C4-2B (cell line): ENCODE results near the gene EMX1.
A peak's percentile ranks its signal among the peaks of the same experiment; 100 is the strongest.

Source experiments
- H3K27ac ChIP-seq: fragments of 450-650 bp; 2 replicates; pipeline ENCODE4 v1.5.1; 2017
- ZFX ChIP-seq: fragments of 450-650 bp; IDR thresholded peaks from 2 replicates; pipeline ENCODE4 v1.6.1; 2017
- TF ChIP-seq, protein P1 (sequence below): fragments of 450-650 bp; conservative IDR thresholded peaks from 2 replicates; pipeline ENCODE4 v1.5.1; 2017; ENCODE audit warnings: mild to moderate bottlenecking

EMX1 gene

DNA sequence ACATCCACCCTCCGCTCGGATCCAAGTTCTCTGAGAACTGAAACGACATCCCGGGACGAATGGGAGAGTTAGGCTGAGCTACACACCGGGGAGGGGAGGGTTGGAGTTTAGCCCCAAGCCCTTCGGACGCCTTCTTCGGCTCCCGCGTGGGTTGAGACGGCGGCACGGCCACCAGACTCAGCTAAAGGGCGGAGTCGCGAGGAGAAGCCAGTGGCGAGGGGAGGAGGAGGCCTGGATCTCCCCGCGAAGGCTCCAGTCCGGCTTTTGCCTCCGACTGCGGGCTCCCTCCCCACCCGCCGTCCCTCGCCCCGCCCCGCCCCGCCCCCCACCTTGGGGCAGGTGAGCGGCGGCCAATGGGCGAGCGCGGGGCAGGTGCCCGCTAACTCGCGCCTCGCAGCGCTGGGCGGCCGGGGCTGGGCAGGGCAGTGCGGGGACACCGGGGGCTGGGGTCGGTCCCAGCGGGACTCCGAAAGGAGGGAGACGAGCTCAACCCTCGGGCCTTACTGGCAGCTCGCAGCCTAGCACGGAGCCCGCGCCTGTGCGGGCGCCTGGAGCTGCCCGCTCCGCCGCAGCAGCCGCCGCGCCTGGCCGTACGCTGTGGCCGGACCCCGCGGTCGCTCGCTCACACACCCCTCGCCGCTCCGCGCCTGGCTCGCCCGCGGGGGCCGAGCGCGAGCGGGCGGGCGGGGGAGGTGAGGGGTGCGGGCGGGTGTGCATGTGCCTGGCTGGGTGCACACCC, at the start of gene EMX1:
Gene EMX1 (plus strand): TSS at position 382 of the 739 bp plus-strand sequence. CDS start 334 bp downstream, at position 716.
- TF ChIP-seq, protein P1, sequence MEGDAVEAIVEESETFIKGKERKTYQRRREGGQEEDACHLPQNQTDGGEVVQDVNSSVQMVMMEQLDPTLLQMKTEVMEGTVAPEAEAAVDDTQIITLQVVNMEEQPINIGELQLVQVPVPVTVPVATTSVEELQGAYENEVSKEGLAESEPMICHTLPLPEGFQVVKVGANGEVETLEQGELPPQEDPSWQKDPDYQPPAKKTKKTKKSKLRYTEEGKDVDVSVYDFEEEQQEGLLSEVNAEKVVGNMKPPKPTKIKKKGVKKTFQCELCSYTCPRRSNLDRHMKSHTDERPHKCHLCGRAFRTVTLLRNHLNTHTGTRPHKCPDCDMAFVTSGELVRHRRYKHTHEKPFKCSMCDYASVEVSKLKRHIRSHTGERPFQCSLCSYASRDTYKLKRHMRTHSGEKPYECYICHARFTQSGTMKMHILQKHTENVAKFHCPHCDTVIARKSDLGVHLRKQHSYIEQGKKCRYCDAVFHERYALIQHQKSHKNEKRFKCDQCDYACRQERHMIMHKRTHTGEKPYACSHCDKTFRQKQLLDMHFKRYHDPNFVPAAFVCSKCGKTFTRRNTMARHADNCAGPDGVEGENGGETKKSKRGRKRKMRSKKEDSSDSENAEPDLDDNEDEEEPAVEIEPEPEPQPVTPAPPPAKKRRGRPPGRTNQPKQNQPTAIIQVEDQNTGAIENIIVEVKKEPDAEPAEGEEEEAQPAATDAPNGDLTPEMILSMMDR: no peak
- no peak for TF ChIP-seq ZFX
- H3K27ac ChIP-seq: no peak within 1 kb of the TSS

- no peak overlapping the region for H3K27ac ChIP-seq
- TF ChIP-seq, protein P1: no peak
- TF ChIP-seq ZFX: no peak
Observed at GRCh38 chr2:72871060-72871459, 46.3 kb upstream of the EMX1 start.

GRCh38 chr2:72871880-72872279, 45.4 kb upstream of the EMX1 start:
- TF ChIP-seq ZFX: no peak
- TF ChIP-seq, protein P1: no peak
- H3K27ac ChIP-seq: no peak overlapping the region

- TF ChIP-seq, protein P1: no peak
- no peak for TF ChIP-seq ZFX
Observed at GRCh38 chr2:72883356-72883962, 33.9 kb upstream of the EMX1 start.

GRCh38 chr2:72886505-72887031, 30.8 kb upstream of the EMX1 start:
- TF ChIP-seq, protein P1: no peak
- peak overlapping the region; percentile 96 for H3K27ac ChIP-seq

More at GRCh38 chr2:72883356-72883962, 33.9 kb upstream of the EMX1 start:
- H3K27ac ChIP-seq: no peak overlapping the region

DNA sequence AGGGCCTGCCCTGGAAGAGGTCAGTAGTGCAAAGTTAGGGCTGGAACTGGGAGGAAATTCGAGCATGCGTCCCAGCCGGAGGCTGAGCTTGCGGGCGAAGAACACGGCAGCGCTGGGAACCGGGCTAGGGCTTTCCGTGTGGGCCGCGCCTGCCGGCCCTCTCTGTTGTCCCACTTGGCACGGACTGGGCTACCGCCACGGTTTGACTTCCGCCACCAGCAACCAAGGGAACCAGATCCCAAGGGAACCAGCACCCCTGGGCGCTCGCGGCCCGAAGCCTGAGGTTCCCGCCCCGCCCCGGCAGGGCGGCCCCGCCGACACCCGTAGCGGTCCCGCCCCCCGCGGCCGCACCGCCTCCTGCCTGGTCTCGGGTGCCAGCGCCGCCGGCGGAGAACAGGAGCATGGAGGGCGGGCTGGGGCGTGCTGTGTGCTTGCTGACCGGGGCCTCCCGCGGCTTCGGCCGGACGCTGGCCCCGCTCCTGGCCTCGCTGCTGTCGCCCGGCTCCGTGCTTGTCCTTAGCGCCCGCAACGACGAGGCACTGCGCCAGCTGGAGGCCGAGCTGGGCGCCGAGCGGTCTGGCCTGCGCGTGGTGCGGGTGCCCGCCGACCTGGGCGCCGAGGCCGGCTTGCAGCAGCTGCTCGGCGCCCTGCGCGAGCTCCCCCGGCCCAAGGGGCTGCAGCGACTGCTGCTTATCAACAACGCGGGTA, 30.1 kb upstream of the EMX1 start, which contains the start of gene SPR:
Gene SPR (plus strand): TSS at position 377 of the 708 bp plus-strand sequence. CDS start 25 bp downstream, at position 402.
- H3K27ac ChIP-seq: peak within 1 kb of the TSS; percentile 96
- TF ChIP-seq, protein P1: no peak
- peak; percentile 65 for TF ChIP-seq ZFX
